H1 (cell line): ENCODE measurements around the gene JAKMIP3. TPM values are rescaled to one million over a fixed set of nuclear protein-coding genes. Genes with fewer than 3 reads are reported as not detected.

Source experiments
- CTCF ChIA-PET: fragments of 300-600 bp; sonication (Branson Sonifier 250); formaldehyde crosslinking; loops from one replicate; lab custom pipeline; 2021; ENCODE audit not compliant: partially characterized antibody; lab: Charles Lee
- POLR2A ChIA-PET: fragments of 300-600 bp; sonication (Branson Sonifier 250); formaldehyde crosslinking; loops from one replicate; lab custom pipeline; 2021; ENCODE audit warnings: inconsistent platforms; ENCODE audit not compliant: partially characterized antibody; lab: Charles Lee
- DNase-seq, 2 experiments: peaks; one replicate each; pipeline versions ENCODE4 v3.0.0 to v3.0.0-alpha.2; 2010 to 2022; ENCODE audit warnings: low spot score in 2 of 2, low read depth in 1 of 2, mixed read lengths in 1 of 2
- FAIRE-seq: peaks from 2 replicates; lab custom pipeline; 2011; peaks lifted over from hg19 to GRCh38; lab: Jason Lieb, UNC
- H2AFZ ChIP-seq: 2 replicates; pipeline ENCODE4 v1.8.1; 2012; ENCODE audit warnings: low read length, inconsistent platforms
- H2AK5ac ChIP-seq: 2 replicates; pipeline ENCODE4 v1.6.1; 2013; ENCODE audit warnings: low read depth, low read length
- H2BK120ac ChIP-seq: replicated peaks from 2 replicates; pipeline ENCODE3; 2013; ENCODE audit warnings: low read depth, low read length, inconsistent platforms
- H2BK12ac ChIP-seq: 2 replicates; pipeline ENCODE4 v1.6.1; 2013; ENCODE audit warnings: low read depth, low read length
- H2BK15ac ChIP-seq: 2 replicates; pipeline ENCODE4 v1.6.1; 2013; ENCODE audit warnings: low read length
- H2BK20ac ChIP-seq: 2 replicates; pipeline ENCODE4 v1.6.1; 2013; ENCODE audit warnings: low read length
- H2BK5ac ChIP-seq: 2 replicates; pipeline ENCODE4 v1.6.1; 2013; ENCODE audit warnings: low read depth, low read length
- H3K14ac ChIP-seq: 2 replicates; pipeline ENCODE4 v1.6.1; 2013; ENCODE audit warnings: inconsistent platforms; ENCODE audit not compliant: insufficient read length
- H3K18ac ChIP-seq: 2 replicates; pipeline ENCODE4 v1.6.1; 2013; ENCODE audit warnings: low read length; ENCODE audit errors: extremely low read depth
- H3K23ac ChIP-seq: 2 replicates; pipeline ENCODE4 v1.6.1; 2013; ENCODE audit warnings: inconsistent platforms; ENCODE audit not compliant: insufficient read length
- H3K23me2 ChIP-seq: 2 replicates; pipeline ENCODE4 v1.6.1; 2013; ENCODE audit warnings: low read depth, low read length
- H3K27ac ChIP-seq: 2 replicates; pipeline ENCODE4 v1.6.1; 2011; ENCODE audit warnings: low read depth, low read length, inconsistent platforms
- H3K27me3 ChIP-seq, 4 experiments: replicated peaks in 1 of 4; 1 replicate in 1 of 4; 2 replicates in 3 of 4; pipeline versions ENCODE4 v1.6.1 to v1.8.1; 2011 to 2013; ENCODE audit warnings: low read length in 3 of 4, mild to moderate bottlenecking in 3 of 4, inconsistent platforms in 2 of 4, mixed read lengths in 2 of 4, moderate library complexity in 1 of 4; ENCODE audit not compliant: control insufficient read depth in 3 of 4, insufficient read depth in 3 of 4; ENCODE audit errors: extremely low read depth in 1 of 4
- H3K36me3 ChIP-seq, 4 experiments: 2 replicates each; pipeline versions ENCODE4 v1.6.1 to v1.8.1; 2011 to 2013; ENCODE audit warnings: mild to moderate bottlenecking in 4 of 4, low read length in 3 of 4, moderate library complexity in 2 of 4, control low read depth in 1 of 4, inconsistent platforms in 1 of 4; ENCODE audit not compliant: insufficient read depth in 4 of 4, control insufficient read depth in 2 of 4
- H3K4ac ChIP-seq: replicated peaks from 2 replicates; pipeline ENCODE3; 2013; ENCODE audit warnings: low read length, low read depth, mixed read lengths, inconsistent platforms; ENCODE audit not compliant: insufficient read length
- H3K4me1 ChIP-seq, 4 experiments: replicated peaks in 1 of 4; 1 replicate in 1 of 4; 2 replicates in 3 of 4; pipeline versions ENCODE4 v1.6.1 to v1.8.1; 2011 to 2013; ENCODE audit warnings: low read length in 3 of 4, inconsistent platforms in 2 of 4, mixed read lengths in 1 of 4; ENCODE audit not compliant: insufficient read depth in 4 of 4, control insufficient read depth in 3 of 4
- H3K4me2 ChIP-seq, 2 experiments: 2 replicates each; pipeline versions ENCODE4 v1.6.1 to v1.8.1; 2011 to 2013; ENCODE audit warnings: low read depth in 2 of 2, low read length in 2 of 2, control low read depth in 1 of 2, inconsistent platforms in 1 of 2, mild to moderate bottlenecking in 1 of 2; ENCODE audit not compliant: insufficient read depth in 1 of 2
- H3K4me3 ChIP-seq, 4 experiments: fragments of 200-600, 300-600 bp in 1 of 4; sonication (generic), shearing (Covaris generic), sonication (Bioruptor Twin) in 1 of 4; 2 replicates each; pipeline versions ENCODE4 v1.5.1 to v1.8.1; 2011 to 2016; ENCODE audit warnings: low read length in 4 of 4, low read depth in 3 of 4, control low read depth in 2 of 4, inconsistent platforms in 2 of 4, mild to moderate bottlenecking in 2 of 4, mixed read lengths in 1 of 4, moderate library complexity in 1 of 4; ENCODE audit not compliant: insufficient read depth in 2 of 4; ENCODE audit errors: extremely low read depth in 1 of 4
- H3K56ac ChIP-seq: replicated peaks from 2 replicates; pipeline ENCODE3; 2013; ENCODE audit warnings: low read depth, mild to moderate bottlenecking, mixed read lengths, low read length, inconsistent platforms; ENCODE audit not compliant: insufficient read length
- H3K79me1 ChIP-seq: 2 replicates; pipeline ENCODE4 v1.6.1; 2013; ENCODE audit warnings: low read depth, low read length, control low read depth
- H3K79me2 ChIP-seq, 2 experiments: 2 replicates each; pipeline versions ENCODE4 v1.6.1 to v1.8.1; 2012 to 2013; ENCODE audit warnings: low read length in 2 of 2, mild to moderate bottlenecking in 2 of 2, inconsistent platforms in 1 of 2; ENCODE audit not compliant: insufficient read depth in 2 of 2, control insufficient read depth in 1 of 2
- H3K9ac ChIP-seq, 4 experiments: replicated peaks in 1 of 4; 1 replicate in 1 of 4; 2 replicates in 3 of 4; pipeline versions ENCODE4 v1.6.1 to v1.8.1; 2011 to 2013; ENCODE audit warnings: low read depth in 3 of 4, low read length in 3 of 4, control low read depth in 2 of 4, mild to moderate bottlenecking in 2 of 4, moderate library complexity in 2 of 4, inconsistent platforms in 1 of 4; ENCODE audit errors: extremely low read depth in 1 of 4
- H3K9me3 ChIP-seq, 2 experiments: 2 replicates each; pipeline versions ENCODE4 v1.6.1 to v1.8.1; 2012 to 2013; ENCODE audit warnings: mild to moderate bottlenecking in 2 of 2, moderate library complexity in 2 of 2, control low read depth in 1 of 2, inconsistent platforms in 1 of 2, low read depth in 1 of 2, low read length in 1 of 2, mixed read lengths in 1 of 2; ENCODE audit not compliant: insufficient read depth in 2 of 2
- H4K20me1 ChIP-seq, 2 experiments: replicated peaks in 1 of 2; 2 replicates each; pipeline versions ENCODE3 to v1.8.1; 2011 to 2013; ENCODE audit warnings: inconsistent platforms in 2 of 2, low read length in 2 of 2, mild to moderate bottlenecking in 1 of 2; ENCODE audit not compliant: insufficient read depth in 2 of 2, control insufficient read depth in 1 of 2
- H4K5ac ChIP-seq: 2 replicates; pipeline ENCODE4 v1.6.1; 2013; ENCODE audit warnings: low read length, low read depth, mixed read lengths, inconsistent platforms; ENCODE audit not compliant: insufficient read length
- H4K8ac ChIP-seq: 2 replicates; pipeline ENCODE4 v1.8.0; 2013; ENCODE audit warnings: mild to moderate bottlenecking, moderate library complexity, low read length, inconsistent platforms; ENCODE audit not compliant: insufficient read depth; ENCODE audit errors: extremely low read depth
- H4K91ac ChIP-seq: replicated peaks from 2 replicates; pipeline ENCODE3; 2013; ENCODE audit warnings: low read length, mixed read lengths, inconsistent platforms; ENCODE audit not compliant: insufficient read length
- JUN ChIP-seq: IDR thresholded peaks from 2 replicates; pipeline ENCODE4 v1.6.1; 2011; ENCODE audit warnings: low read depth, mild to moderate bottlenecking, improper control_type of control experiment, low read length
- JUND ChIP-seq: IDR thresholded peaks from 2 replicates; pipeline ENCODE4 v1.6.1; 2011; ENCODE audit warnings: mild to moderate bottlenecking, improper control_type of control experiment, low read length
- RBBP5 ChIP-seq: IDR thresholded peaks from 2 replicates; pipeline ENCODE4 v1.7.1; 2012; ENCODE audit warnings: low read depth, mild to moderate bottlenecking, inconsistent platforms, low read length, moderate library complexity, borderline replicate concordance
- RNF2 ChIP-seq: fragments of 200-900, 300-1000 bp; sonication (generic); IDR thresholded peaks from 2 replicates; pipeline ENCODE4 v1.7.1; 2016; ENCODE audit warnings: borderline replicate concordance, low read depth, mild to moderate bottlenecking, antibody characterized with exemption, low read length; ENCODE audit not compliant: poor library complexity, severe bottlenecking; ENCODE audit errors: missing control alignments
- WGBS, 2 experiments: shearing (Covaris generic) in 1 of 2; methylation state at CpG; one replicate each; pipeline versions ENCODE4 v1.1.6 to v1.1.7; 2013 to 2015; ENCODE audit warnings: low lambda C conversion rate in 2 of 2, mixed read lengths in 2 of 2, inconsistent platforms in 1 of 2, low coverage in 1 of 2, missing lambda C conversion rate in 1 of 2; ENCODE audit not compliant: insufficient replicate concordance in 2 of 2, insufficient coverage in 1 of 2, insufficient read length in 1 of 2; ENCODE audit errors: extremely low coverage in 1 of 2, missing lambda C conversion rate in 1 of 2; 5-methylcytosine and 5-hydroxymethylcytosine counted together
- polyA plus RNA-seq, 7 experiments: library from polyadenylated mRNA; depleted of rRNA in 3 of 7; stranded (reverse) in 5 of 7; unstranded in 2 of 7; fragments of >200 nt in 5 of 7; fragments of 200-250 nt in 2 of 7; gene quantifications; 1 replicate in 5 of 7; 2 replicates in 1 of 7; 4 replicates in 1 of 7; pipeline versions ENCODE4 v1.2.1 to v1.2.3, GENCODE V29; 2011 to 2013; ENCODE audit warnings: missing spikeins in 2 of 7, mixed read lengths in 2 of 7
- total RNA-seq: library from RNA; stranded (reverse); fragmentation: NEBNext Ultra II Directional; extraction: Animal tissue kit (Norgen Biotek cat#: 25700); gene quantifications from 2 replicates; pipeline ENCODE4 v1.2.1, GENCODE V29; 2021

The JAKMIP3 gene
- total and polyA plus RNA-seq, 2 of the 8 experiments (the other 6 are each of a cell fraction or from before 2014, with no cell fraction given): 0.83 to 0.91 TPM

- H3K27ac ChIP-seq: no peak overlapping the region
- H2BK120ac ChIP-seq: no peak overlapping the region
- H3K79me1 ChIP-seq: no peaks in the 10 kb centered on the region
- H3K36me3 ChIP-seq: no peaks in the 10 kb centered on the region
- H3K4ac ChIP-seq: no peak overlapping the region
- no peak overlapping the region for H3K18ac ChIP-seq
- H3K9ac ChIP-seq: no peak overlapping the region
- no peak overlapping the region for H2BK15ac ChIP-seq
- H4K20me1 ChIP-seq: peaks cover 0 to 1% of the 10 kb centered on the region in 2 experiments
- H4K91ac ChIP-seq: peak overlapping the region; percentile 5
- H3K4me3 ChIP-seq: no peak overlapping the region
- no peak for DNase-seq
- H3K27me3 ChIP-seq: no peaks in the 10 kb centered on the region
- CTCF ChIA-PET: interaction anchor here (0.6 to 6.8 kb wide), 5 partner anchors 17 to 100 kb away, joined by 3 to 39 read pairs (median 4); no protein-coding TSS in a partner anchor
- no peak overlapping the region; the same call in 1 of the 2 replicates for H2BK12ac ChIP-seq
- H4K8ac ChIP-seq: peak overlapping the region; percentile 23; the same call in 1 of the 2 replicates
- H3K56ac ChIP-seq: no peak overlapping the region
- 81% methylated on average over 22 of the region's 22 CpGs; no CpG with 5 or more reads in 1 of the 2 experiments for WGBS, 2 experiments
- H2AFZ ChIP-seq: no peak overlapping the region
- H2BK5ac ChIP-seq: no peak overlapping the region
- TF ChIP-seq RBBP5: no peak
- TF ChIP-seq JUN: no peak
- no peak for TF ChIP-seq JUND
- TF ChIP-seq RNF2: no peak
- H3K4me1 ChIP-seq: peaks cover 6 to 9% (median 8%) of the 10 kb centered on the region in 4 experiments; a peak in 6 of 7 replicates
- FAIRE-seq: no peak
- H3K9me3 ChIP-seq: no peaks in the 10 kb centered on the region
- POLR2A ChIA-PET: interaction anchor here (0.6 kb wide), 1 partner anchor 1101 kb away, joined by 4 read pairs; no protein-coding TSS in a partner anchor
- no peak overlapping the region for H2BK20ac ChIP-seq
- no peak overlapping the region for H3K23ac ChIP-seq
- H3K4me2 ChIP-seq: 0 out of 4 replicates have a peak overlapping the region, but pooled peaks of 1 of the 2 experiments have one; percentile 10
- no peak overlapping the region for H3K14ac ChIP-seq
- H2AK5ac ChIP-seq: no peak overlapping the region; the same call in 1 of the 2 replicates
- no peaks in the 10 kb centered on the region for H3K79me2 ChIP-seq
- H4K5ac ChIP-seq: no peak overlapping the region
- no peaks in the 10 kb centered on the region for H3K23me2 ChIP-seq
Observed at GRCh38 chr10:132043861-132044695, 21.7 kb upstream of the JAKMIP3 start.
